Smooth muscle cell (in vitro differentiated cells): Measurements from ENCODE around the gene FAM118B. TPM values are rescaled to one million over a fixed set of nuclear protein-coding genes. Genes with fewer than 3 reads are reported as not detected.
"Not testable (repeated sequence)": the region's sequence is repeated elsewhere in the genome, so short reads cannot be mapped to it uniquely, and the experiment has no call there.

Experiments
- DNase-seq: peaks from one replicate; lab custom pipeline; 2025; ENCODE audit not compliant: unreplicated experiment; lab: John Stamatoyannopoulos, UW
- H2AFZ ChIP-seq: fragments of 200-600 bp; sonication (generic); 2 replicates; pipeline ENCODE4 v1.6.0; 2016; ENCODE audit warnings: antibody characterized with exemption, low read depth, mild to moderate bottlenecking
- H3F3A ChIP-seq: fragments of 200-600 bp; sonication (generic); 2 replicates; pipeline ENCODE4 v1.6.0; 2017; ENCODE audit warnings: antibody characterized with exemption, low read depth
- H3K27ac ChIP-seq: fragments of 200-600 bp; sonication (generic); 2 replicates; pipeline ENCODE4 v1.5.1; 2016; ENCODE audit warnings: low read depth, mild to moderate bottlenecking
- H3K27me3 ChIP-seq: fragments of 200-600 bp; sonication (generic); 2 replicates; pipeline ENCODE4 v1.6.1; 2016; ENCODE audit warnings: low read depth, mild to moderate bottlenecking
- H3K36me3 ChIP-seq: fragments of 200-600 bp; sonication (generic); 2 replicates; pipeline ENCODE4 v1.5.1; 2016; ENCODE audit warnings: low read depth
- H3K4me1 ChIP-seq: fragments of 200-600 bp; sonication (generic); 2 replicates; pipeline ENCODE4 v1.5.1; 2016; ENCODE audit warnings: low read depth
- H3K4me2 ChIP-seq: fragments of 200-600 bp; sonication (generic); 2 replicates; pipeline ENCODE4 v1.6.0; 2016; ENCODE audit warnings: mild to moderate bottlenecking
- H3K4me3 ChIP-seq: fragments of 200-600 bp; sonication (generic); 2 replicates; pipeline ENCODE4 v1.5.1; 2016; ENCODE audit warnings: mild to moderate bottlenecking
- H3K79me2 ChIP-seq: fragments of 200-600 bp; sonication (generic); 2 replicates; pipeline ENCODE4 v1.6.0; 2016; ENCODE audit warnings: low read depth, mild to moderate bottlenecking
- H3K9ac ChIP-seq: fragments of 200-600 bp; sonication (generic); 2 replicates; pipeline ENCODE4 v1.6.0; 2016; ENCODE audit warnings: low read depth
- H3K9me3 ChIP-seq: fragments of 200-600 bp; sonication (generic); replicated peaks from 2 replicates; pipeline ENCODE4 v1.5.1; 2016; ENCODE audit warnings: low read depth
- H4K20me1 ChIP-seq: fragments of 200-600 bp; sonication (generic); 2 replicates; pipeline ENCODE4 v1.6.0; 2016; ENCODE audit warnings: low read depth
- CTCF ChIP-seq: fragments of 200-600 bp; sonication (generic); IDR thresholded peaks from 2 replicates; pipeline ENCODE4 v1.5.1; 2017; ENCODE audit warnings: borderline replicate concordance, mild to moderate bottlenecking, antibody characterized with exemption; ENCODE audit not compliant: insufficient read depth, poor library complexity, severe bottlenecking
- WGBS: methylation state at CpG from one replicate; pipeline ENCODE4 v1.1.7; 2016; ENCODE audit warnings: low lambda C conversion rate; 5-methylcytosine and 5-hydroxymethylcytosine counted together
- polyA plus RNA-seq: library from polyadenylated mRNA; unstranded; fragments of >200 nt; fragmentation: Nextera tagmentation; extraction: Ambion mirVana; gene quantifications from 2 replicates; pipeline ENCODE4 v1.2.1, GENCODE V29; 2016
- total RNA-seq: library from RNA; depleted of rRNA; stranded (reverse); fragments of >200 nt; gene quantifications from 2 replicates; pipeline ENCODE4 v1.2.3, GENCODE V29; 2014

Gene FAM118B
- total and polyA plus RNA-seq, 2 experiments from 2014 or later = 14.3 to 26.1 TPM

GRCh38 chr11:126246636-126247035 is 35.1 kb downstream of the FAM118B start:
- 66% methylated on average over 2 of the region's 2 CpGs for WGBS
- Histone ChIP-seq H3K9me3 (no peaks in the 10 kb centered on the region), H3K27ac (peak overlapping the region; percentile 54), H3K79me2 (no peaks in the 10 kb centered on the region), H3K4me2 (peak overlapping the region; percentile 64), H3K4me3 (no peak overlapping the region), H2AFZ (no peak overlapping the region), H3K4me1 (no peaks in the 10 kb centered on the region), H4K20me1 (no peaks in the 10 kb centered on the region), H3K36me3 (peaks cover 16% of the 10 kb centered on the region), H3F3A (no peaks in the 10 kb centered on the region), H3K27me3 (no peaks in the 10 kb centered on the region), H3K9ac (no peak overlapping the region)
- no peak for TF ChIP-seq CTCF
- DNase-seq = no peak

- Histone ChIP-seq H3K27ac (no peak overlapping the region), H3K9me3 (no peaks in the 10 kb centered on the region), H3K36me3 (no peaks in the 10 kb centered on the region), H3K79me2 (no peaks in the 10 kb centered on the region), H4K20me1 (peaks cover 4% of the 10 kb centered on the region), H3K4me3 (no peak overlapping the region), H2AFZ (no peak overlapping the region), H3K9ac (no peak overlapping the region), H3K4me1 (no peaks in the 10 kb centered on the region), H3F3A (peaks cover 3% of the 10 kb centered on the region), H3K27me3 (no peaks in the 10 kb centered on the region), H3K4me2 (no peak overlapping the region)
- TF ChIP-seq CTCF = no peak
- WGBS = 88% methylated on average over 4 of the region's 4 CpGs
- no peak for DNase-seq
These were observed 41.7 kb downstream of the FAM118B start for GRCh38 chr11:126253265-126253664.

GRCh38 chr11:126254819-126255218 is 43.2 kb downstream of the FAM118B start:
- Histone ChIP-seq H3F3A (peaks cover 10% of the 10 kb centered on the region), H3K27me3 (no peaks in the 10 kb centered on the region), H3K9me3 (no peaks in the 10 kb centered on the region), H3K36me3 (no peaks in the 10 kb centered on the region), H3K27ac (no peak overlapping the region), H3K9ac (no peak overlapping the region), H4K20me1 (peaks cover 7% of the 10 kb centered on the region), H3K4me1 (no peaks in the 10 kb centered on the region), H3K4me3 (no peak overlapping the region), H3K4me2 (no peak overlapping the region), H2AFZ (no peak overlapping the region), H3K79me2 (no peaks in the 10 kb centered on the region)
- no peak for TF ChIP-seq CTCF
- WGBS = 93% methylated on average over 1 of the region's 1 CpG
- DNase-seq = no peak

GRCh38 chr11:126255507-126255906 is 43.9 kb downstream of the FAM118B start:
- H2AFZ ChIP-seq, H3K9me3 ChIP-seq, H3K27ac ChIP-seq, H3K27me3 ChIP-seq, H3K4me1 ChIP-seq, H3K36me3 ChIP-seq, H3K9ac ChIP-seq, H3K4me3 ChIP-seq, H3K4me2 ChIP-seq, DNase-seq, H4K20me1 ChIP-seq, H3K79me2 ChIP-seq: not testable (repeated sequence)
- peaks cover 10% of the 10 kb centered on the region for H3F3A ChIP-seq
- 98% methylated on average over 5 of the region's 5 CpGs for WGBS
